ENCODE measurements around the gene BMPR1A.
A peak's percentile ranks its signal among the peaks of the same experiment; 100 is the strongest.

The BMPR1A gene

DNA sequence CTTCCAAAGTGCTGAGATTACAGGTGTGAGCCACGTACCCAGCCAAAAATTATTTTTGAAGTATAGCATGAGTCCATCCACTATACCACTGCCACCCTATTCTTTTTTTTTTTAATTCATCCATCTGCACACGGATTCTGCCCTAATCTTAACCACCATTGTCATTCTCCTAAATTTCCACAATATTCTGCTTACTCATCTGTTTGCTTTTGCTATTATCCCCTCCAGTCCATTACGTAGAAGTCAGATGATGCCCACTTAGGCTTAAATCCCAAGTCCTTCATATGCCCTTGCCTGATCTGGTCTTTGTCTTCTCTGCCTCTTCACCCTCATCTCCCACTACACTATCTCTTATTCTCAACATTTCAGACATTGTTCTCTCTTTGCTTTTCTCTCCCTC is 114.3 kb downstream of the BMPR1A start:
- in situ Hi-C loops (cut with MboI; ENCODE audit: low pct_unique_long_range_greater_than_20kb, low sequenced_read_pairs, unreplicated experiment), result no loop called here
- TF ChIP-seq, protein P1, sequence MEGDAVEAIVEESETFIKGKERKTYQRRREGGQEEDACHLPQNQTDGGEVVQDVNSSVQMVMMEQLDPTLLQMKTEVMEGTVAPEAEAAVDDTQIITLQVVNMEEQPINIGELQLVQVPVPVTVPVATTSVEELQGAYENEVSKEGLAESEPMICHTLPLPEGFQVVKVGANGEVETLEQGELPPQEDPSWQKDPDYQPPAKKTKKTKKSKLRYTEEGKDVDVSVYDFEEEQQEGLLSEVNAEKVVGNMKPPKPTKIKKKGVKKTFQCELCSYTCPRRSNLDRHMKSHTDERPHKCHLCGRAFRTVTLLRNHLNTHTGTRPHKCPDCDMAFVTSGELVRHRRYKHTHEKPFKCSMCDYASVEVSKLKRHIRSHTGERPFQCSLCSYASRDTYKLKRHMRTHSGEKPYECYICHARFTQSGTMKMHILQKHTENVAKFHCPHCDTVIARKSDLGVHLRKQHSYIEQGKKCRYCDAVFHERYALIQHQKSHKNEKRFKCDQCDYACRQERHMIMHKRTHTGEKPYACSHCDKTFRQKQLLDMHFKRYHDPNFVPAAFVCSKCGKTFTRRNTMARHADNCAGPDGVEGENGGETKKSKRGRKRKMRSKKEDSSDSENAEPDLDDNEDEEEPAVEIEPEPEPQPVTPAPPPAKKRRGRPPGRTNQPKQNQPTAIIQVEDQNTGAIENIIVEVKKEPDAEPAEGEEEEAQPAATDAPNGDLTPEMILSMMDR (IDR thresholded peaks at IDR 0.05; ENCODE audit: extremely low read depth, insufficient read depth, missing control alignments), result no peak
- DNase-seq (ENCODE audit: low spot score), result no peak

DNA sequence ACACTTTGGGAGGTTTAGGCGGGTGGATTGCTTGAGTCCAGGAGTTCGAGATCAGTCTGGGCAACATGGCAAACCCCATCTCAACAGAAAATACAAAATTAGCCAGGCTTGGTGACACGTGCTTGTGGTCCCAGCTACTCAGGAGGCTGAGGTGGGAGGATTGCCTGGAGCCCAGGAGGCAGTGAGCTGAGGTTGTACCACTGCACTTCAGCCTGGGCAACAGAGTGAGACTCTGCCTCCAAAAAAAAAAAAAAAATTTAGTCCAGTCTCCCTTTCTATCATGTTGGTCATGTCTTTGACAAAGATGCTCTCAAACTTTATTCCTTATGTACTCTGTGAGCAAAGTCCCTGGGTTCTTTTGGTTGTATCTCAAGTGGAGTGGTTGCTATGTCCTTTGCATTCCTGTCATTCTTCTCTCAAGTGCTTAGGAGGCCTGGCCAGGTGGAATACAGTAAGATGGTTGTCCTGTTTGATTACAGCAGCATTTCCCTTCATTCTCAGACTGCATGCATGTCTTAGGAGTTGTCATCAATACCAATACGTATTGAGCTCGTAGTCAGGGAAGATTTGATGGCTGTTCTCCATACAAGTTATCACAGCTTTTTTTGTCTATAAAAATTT is 115.3 kb downstream of the BMPR1A start:
- TF ChIP-seq, protein P1 (IDR thresholded peaks at IDR 0.05; ENCODE audit: extremely low read depth, insufficient read depth, missing control alignments), result no peak
- in situ Hi-C loops (cut with MboI; ENCODE audit: low pct_unique_long_range_greater_than_20kb, low sequenced_read_pairs, unreplicated experiment), result no loop called here
- DNase-seq (ENCODE audit: low spot score), result no peak

DNA sequence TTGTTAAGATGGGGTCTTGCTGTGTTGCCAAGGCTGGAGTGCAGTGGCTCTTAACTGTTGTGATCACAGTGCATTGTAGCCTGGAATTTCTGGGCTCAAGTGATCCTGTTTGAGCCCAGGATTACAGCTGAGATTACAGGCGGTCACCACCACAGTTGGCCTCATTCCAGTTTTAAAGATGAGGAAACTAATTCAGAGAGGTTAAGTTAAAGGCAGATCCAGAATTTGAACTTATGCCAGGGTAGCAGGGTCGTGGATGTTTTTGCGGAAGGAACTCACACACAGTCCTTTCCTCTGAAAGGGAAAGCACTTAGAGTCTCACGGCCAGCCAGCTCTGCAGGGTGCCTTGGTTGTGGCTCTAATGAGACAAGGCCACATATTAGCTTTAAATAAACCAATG is 116.3 kb downstream of the BMPR1A start:
- TF ChIP-seq, protein P1 (IDR thresholded peaks at IDR 0.05; ENCODE audit: extremely low read depth, insufficient read depth, missing control alignments), result no peak
- in situ Hi-C loops (cut with MboI; ENCODE audit: low pct_unique_long_range_greater_than_20kb, low sequenced_read_pairs, unreplicated experiment), result no loop called here
- no peak for DNase-seq (ENCODE audit: low spot score)

DNA sequence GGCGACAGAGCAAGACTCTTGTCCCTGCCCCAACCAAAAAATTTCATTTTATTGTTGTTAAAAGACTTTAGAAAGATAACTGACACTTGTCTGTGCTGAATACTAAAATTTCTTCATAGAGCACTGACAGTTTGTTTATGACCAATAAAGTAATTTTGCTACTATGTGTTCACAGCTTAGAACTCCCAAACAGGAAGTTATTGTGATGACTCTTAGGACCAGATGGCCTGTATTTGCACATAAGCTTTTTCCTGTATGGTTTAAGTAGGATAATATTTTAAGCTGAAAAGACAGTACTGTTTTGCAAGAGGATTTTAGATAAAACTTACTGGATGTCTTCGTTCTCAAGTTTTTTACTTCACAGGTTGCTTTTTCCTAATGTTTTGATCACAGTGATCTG is 120.3 kb downstream of the BMPR1A start:
- DNase-seq (ENCODE audit: low spot score), result no peak
- TF ChIP-seq, protein P1 (IDR thresholded peaks at IDR 0.05; ENCODE audit: extremely low read depth, insufficient read depth, missing control alignments), result no peak
- in situ Hi-C loops (cut with MboI; ENCODE audit: low pct_unique_long_range_greater_than_20kb, low sequenced_read_pairs, unreplicated experiment), result no loop called here

DNA sequence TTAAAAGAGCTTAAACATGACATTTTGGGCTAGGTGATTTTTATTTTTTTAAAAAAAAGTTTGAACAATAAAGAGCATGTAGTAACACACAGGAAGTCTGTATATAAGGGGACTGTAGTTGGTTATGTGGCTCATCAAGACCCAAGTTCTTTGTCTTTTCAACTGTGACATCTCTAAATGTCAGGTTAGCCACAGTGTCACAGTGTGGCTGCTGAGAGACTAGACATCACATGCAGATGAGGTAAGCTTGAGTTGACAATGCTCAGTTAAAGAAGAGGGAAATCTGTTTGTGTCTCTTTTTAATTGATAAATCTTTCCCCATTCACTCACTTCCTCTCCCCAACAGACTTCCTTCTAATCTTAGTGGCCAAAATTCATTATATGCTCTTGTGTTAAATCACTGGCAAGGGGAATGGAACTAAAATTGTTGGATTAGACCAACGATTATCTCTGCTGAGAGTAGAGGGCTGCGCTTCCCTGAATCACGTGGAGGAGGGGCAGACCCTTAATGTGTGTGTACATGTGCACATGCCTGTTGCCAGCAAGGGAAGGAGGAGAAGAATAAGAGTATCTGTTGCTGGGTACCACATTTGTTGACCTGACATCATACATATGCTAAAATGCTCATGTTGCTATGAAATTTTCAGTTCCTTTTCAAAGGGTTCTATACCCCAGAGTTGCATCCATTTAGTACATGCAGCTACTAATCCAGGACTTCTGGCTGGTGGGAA is 122.7 kb downstream of the BMPR1A start:
- in situ Hi-C loops (cut with MboI; ENCODE audit: low pct_unique_long_range_greater_than_20kb, low sequenced_read_pairs, unreplicated experiment), result no loop called here
- DNase-seq (ENCODE audit: low spot score), result peak; percentile 57
- TF ChIP-seq, protein P1 (IDR thresholded peaks at IDR 0.05; ENCODE audit: extremely low read depth, insufficient read depth, missing control alignments), result no peak

DNA sequence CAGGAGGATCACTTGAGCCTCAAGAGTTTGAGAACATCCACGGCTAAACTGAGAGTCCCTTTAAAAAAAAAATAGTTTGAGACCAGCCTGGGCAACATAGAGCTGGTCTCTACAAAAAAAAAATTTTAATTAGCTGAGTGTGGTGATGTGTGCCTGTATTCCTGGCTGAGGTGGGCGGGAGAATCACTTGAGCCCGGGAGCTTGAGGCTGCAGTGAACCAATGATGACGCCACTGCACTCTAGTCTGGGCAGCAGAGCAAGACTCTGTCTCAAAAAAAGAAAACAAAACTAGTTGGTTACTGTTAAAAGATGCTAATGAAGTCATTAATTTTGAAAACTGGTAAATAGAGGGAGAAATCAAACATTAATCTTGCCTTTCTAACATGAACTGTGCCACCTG is 124.6 kb downstream of the BMPR1A start:
- TF ChIP-seq, protein P1 (IDR thresholded peaks at IDR 0.05; ENCODE audit: extremely low read depth, insufficient read depth, missing control alignments), result no peak
- no peak for DNase-seq (ENCODE audit: low spot score)
- in situ Hi-C loops (cut with MboI; ENCODE audit: low pct_unique_long_range_greater_than_20kb, low sequenced_read_pairs, unreplicated experiment), result no loop called here

Measured in GM13977 (cell line).